ENCODE results near the gene COMMD6. TPM values are rescaled to one million over a fixed set of nuclear protein-coding genes. Genes with fewer than 3 reads are reported as not detected.

Gene COMMD6
- total and polyA plus RNA-seq, 3 donors from 2014 or later, result 51.3 to 166 (median 60.4) TPM

DNA sequence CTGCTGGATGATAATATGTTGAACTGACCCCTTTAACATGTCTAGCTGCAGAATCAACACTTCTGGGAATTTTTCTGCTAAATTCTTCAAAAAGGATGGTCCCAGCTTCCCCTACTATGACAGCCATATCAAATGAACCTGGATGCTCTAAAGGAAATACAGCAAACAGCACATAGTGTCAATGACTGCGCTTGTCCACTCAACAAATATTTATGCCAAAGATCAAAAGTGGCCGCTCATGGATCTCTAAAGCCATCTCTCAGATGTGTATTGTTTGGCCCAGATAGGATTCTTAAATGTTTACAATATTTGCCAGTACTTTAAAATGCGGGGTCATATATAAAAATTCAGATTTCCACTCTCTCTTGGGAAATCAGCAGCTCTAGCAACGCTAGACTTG, 59.0 kb downstream of the COMMD6 start:
- DNase-seq, result no peak
- no peak for TF ChIP-seq POLR2A (IDR thresholded peaks at IDR 0.05)
- Histone ChIP-seq H3K4me3 (no peak overlapping the region), H3K27me3 (no peaks in the 10 kb centered on the region), H3K36me3 (ENCODE audit: low read depth, missing control alignments) (no peaks in the 10 kb centered on the region), H3K27ac (no peak overlapping the region), H3K4me1 (no peaks in the 10 kb centered on the region), H3K9me3 (no peaks in the 10 kb centered on the region)
- intact Hi-C loops (cut with DNase I; ENCODE audit: low total_unique reads), result no loop called here
- 93 to 96% methylated on average over 4 of the region's 4 CpGs for WGBS, 2 donors

Other genes starting within 250 kb of the COMMD6 start
- gene TBC1D4, start 55.7 kb downstream of the COMMD6 start, total RNA-seq, result 10 to 100 TPM; 20.4 to 23.5 TPM
- gene TBC1D4, start 55.7 kb downstream of the COMMD6 start, polyA plus RNA-seq (ENCODE audit: insufficient read depth, low read depth, low replicate concordance), result 12.7 TPM
- gene UCHL3, start 11.9 kb upstream of the COMMD6 start, total RNA-seq, result 10 to 100 TPM; 31.1 to 49.1 TPM
- 100 TPM for gene UCHL3, start 11.9 kb upstream of the COMMD6 start, polyA plus RNA-seq (ENCODE audit: insufficient read depth, low read depth, low replicate concordance)
- gene LMO7, start 98.5 kb upstream of the COMMD6 start, total RNA-seq, result 100 to 1,000 TPM; 111 to 132 TPM
- gene LMO7, start 98.5 kb upstream of the COMMD6 start, polyA plus RNA-seq (ENCODE audit: insufficient read depth, low read depth, low replicate concordance), result 39.1 TPM

All from testis (tissue), 3 donors.